Measurements from ENCODE around the gene SMYD4.
"Not testable (repeated sequence)": the region's sequence is repeated elsewhere in the genome, so short reads cannot be mapped to it uniquely, and the experiment has no call there.

The SMYD4 gene

GRCh38 chr17:1753767-1754429, 75.8 kb downstream of the SMYD4 start:
- no peak for DNase-seq

GRCh38 chr17:1752425-1753262, 77.1 kb downstream of the SMYD4 start:
- DNase-seq, result no peak

DNA sequence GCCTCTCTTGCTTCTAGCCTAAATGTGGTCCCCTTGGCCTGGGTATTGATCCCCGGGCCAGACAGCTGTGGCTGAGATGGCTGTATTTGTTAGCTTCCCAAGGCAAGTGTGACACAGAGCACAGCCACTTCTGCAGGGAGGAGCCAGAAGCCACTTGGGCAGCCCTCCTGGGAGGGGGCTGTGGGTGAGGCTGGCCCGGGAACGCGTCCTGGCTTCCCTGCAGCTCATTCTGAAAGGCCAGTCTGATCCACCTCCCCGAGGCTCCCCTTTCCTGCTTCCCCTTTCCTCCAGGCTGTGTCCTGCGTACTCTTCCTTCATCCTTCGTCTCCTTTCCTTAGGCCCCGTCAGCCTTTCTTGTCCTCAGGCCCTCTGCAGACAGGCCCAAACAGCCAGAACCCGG, 79.1 kb downstream of the SMYD4 start:
- DNase-seq, result no peak

DNA sequence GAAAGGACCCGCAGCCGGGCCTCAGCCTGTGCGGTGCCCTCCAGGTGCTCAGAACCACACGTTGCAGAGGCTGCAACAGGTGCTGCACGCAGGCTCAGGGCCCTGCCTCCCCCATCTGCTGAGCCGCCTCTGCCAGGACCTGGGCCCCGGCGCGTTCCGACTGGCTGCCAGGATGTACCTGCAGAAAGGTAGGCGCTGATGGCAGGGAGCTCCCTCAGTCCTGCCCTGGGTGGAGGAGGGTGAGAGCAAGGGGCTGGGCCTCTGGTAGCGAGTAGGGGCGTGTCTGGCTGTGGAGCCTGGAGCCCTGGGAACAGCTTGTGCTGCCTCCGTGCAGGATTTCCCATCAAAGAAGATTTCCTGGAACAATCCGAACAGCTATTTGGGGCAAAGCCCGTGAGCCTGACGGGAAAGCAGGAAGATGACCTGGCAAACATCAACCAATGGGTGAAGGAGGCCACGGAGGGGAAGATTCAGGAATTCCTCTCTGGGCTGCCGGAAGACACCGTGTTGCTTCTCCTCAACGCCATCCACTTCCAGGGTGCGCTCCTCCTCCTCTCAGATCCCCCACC, 82.6 kb downstream of the SMYD4 start:
- DNase-seq, result no peak

GRCh38 chr17:1745513-1746020, 84.1 kb downstream of the SMYD4 start:
- DNase-seq, result no peak

DNA sequence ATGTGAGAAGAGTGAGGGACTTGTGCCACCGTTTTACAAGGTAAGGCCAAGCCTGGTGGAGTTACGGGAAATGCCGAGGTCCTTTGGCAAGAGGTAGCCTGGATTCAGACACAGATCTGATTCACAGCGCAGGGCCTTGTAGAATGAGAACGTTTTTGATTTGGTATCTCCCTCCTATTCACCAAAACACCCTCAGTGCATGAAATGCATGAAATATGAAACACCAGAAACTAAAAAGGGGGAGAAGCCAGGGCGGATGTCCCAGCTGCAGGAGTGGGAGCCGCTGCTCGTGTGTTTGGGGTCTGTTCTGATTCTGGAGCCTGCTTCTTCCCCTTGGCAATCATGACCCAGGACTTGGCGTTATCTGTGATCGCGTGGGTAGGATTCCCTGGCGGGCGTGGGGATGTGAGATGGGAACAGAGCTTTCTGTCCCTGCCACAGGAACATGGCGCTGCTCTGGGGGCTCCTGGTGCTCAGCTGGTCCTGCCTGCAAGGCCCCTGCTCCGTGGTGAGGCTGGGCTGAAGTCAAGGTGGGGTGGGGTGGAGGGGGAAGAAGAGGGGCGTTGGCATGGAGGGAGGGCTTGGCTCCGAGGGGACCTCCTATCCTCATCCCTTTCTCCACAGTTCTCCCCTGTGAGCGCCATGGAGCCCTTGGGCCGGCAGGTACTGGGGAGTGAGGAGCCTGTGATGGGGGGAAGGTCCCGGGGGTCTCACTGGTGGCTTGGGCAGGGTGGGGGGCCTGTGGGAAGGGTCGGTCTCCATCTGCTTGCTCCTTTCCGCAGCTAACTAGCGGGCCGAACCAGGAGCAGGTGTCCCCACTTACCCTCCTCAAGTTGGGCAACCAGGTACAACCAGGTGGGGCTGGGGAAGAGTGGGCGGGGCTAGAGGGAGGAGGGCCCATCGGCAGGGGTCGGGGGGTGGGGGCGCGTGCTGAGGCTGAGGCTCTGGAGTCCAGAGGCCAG, 84.9 kb downstream of the SMYD4 start:
- DNase-seq, result no peak

GRCh38 chr17:1743088-1743439, 86.6 kb downstream of the SMYD4 start:
- no peak for DNase-seq

GRCh38 chr17:1742371-1743087, 87.2 kb downstream of the SMYD4 start, which contains the start of gene SERPINF2:
SERPINF2 (plus strand) TSS chr17:1742871; CDS start chr17:1744996, 2,125 bp downstream.
- DNase-seq, result no peak

GRCh38 chr17:1741899-1742298, 87.8 kb downstream of the SMYD4 start:
- not testable (repeated sequence) for DNase-seq

GRCh38 chr17:1737531-1738291, 92.0 kb downstream of the SMYD4 start:
- no peak for DNase-seq

- peak; percentile 24 for DNase-seq
Measured at GRCh38 chr17:1736348-1737281, 93.1 kb downstream of the SMYD4 start.

DNA sequence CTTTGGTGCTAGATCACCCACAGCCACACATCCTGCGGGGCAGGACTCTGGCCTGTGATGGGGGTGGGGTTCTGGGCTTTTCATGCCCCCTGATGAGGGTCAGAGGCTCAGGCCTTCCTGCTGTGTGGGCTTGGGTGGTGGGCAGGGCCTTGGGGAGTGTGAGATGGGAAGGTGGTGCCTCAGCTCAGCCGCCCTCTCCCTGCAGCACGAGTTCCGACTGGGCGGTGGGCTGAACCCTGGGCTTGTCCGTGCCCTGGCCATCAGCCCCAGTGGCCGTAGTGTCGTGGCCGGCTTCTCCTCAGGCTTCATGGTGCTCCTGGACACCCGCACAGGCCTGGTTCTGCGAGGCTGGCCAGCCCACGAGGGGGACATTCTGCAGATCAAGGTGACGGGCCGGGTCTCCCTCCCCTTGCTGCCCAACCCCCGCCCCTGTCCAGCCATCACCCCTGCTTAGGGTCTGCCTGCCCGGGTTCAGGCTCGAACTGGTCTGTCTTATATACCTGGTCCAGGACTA, 93.8 kb downstream of the SMYD4 start:
- no peak for DNase-seq

GRCh38 chr17:1735418-1735817, 94.3 kb downstream of the SMYD4 start:
- no peak for DNase-seq

GRCh38 chr17:1733759-1734158, 95.9 kb downstream of the SMYD4 start:
- DNase-seq, result no peak

- no peak for DNase-seq
Measured at GRCh38 chr17:1732833-1733321, 96.8 kb downstream of the SMYD4 start.

- no peak for DNase-seq
Measured at GRCh38 chr17:1732241-1732832, 97.4 kb downstream of the SMYD4 start.

DNA sequence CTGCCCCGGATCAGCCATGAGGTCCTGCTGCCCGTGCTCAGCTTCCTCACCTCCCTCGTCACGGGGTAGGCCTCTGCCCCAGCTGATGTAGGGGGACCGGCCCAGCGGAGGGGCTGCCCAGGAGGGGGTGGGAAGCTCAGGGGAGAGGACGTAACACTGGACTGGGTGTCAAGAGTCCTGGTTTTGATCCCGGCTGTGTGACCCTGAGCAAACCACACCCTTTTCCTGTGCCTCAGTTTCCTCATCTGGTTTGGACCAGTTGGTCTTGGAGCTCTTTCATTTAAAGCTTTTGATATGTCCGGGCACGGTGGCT, 98.6 kb downstream of the SMYD4 start:
- no peak for DNase-seq

GRCh38 chr17:1730326-1731193, 99.1 kb downstream of the SMYD4 start:
- DNase-seq, result no peak

All from CD4-positive, alpha-beta T cell treated with Interleukin-10 for 1 hour (primary cell).